HFFc6 (cell line): ENCODE data around the gene NUDCD2. TPM values are rescaled to one million over a fixed set of nuclear protein-coding genes. Genes with fewer than 3 reads are reported as not detected.

ENCODE experiments used
- DNase-seq: peaks from one replicate; pipeline ENCODE4 v3.0.0-alpha.2; 2018
- H3K27ac Mint-ChIP-seq: 2 replicates; pipeline ENCODE4 v1.8.0; 2020; ENCODE audit warnings: mild to moderate bottlenecking, mixed read lengths
- H3K27me3 Mint-ChIP-seq: 2 replicates; pipeline ENCODE4 v1.8.0; 2021; ENCODE audit warnings: mild to moderate bottlenecking, moderate library complexity, mixed read lengths; ENCODE audit not compliant: insufficient read depth
- H3K36me3 Mint-ChIP-seq: 2 replicates; pipeline ENCODE4 v1.8.0; 2021; ENCODE audit warnings: low read depth, mixed read lengths
- H3K4me1 Mint-ChIP-seq: 2 replicates; pipeline ENCODE4 v1.8.0; 2020; ENCODE audit warnings: low read depth, mixed read lengths
- H3K4me3 Mint-ChIP-seq: 2 replicates; pipeline ENCODE4 v1.8.0; 2020; ENCODE audit warnings: mild to moderate bottlenecking, moderate library complexity, mixed read lengths
- H3K9me3 Mint-ChIP-seq: 2 replicates; pipeline ENCODE4 v1.8.0; 2020; ENCODE audit warnings: mild to moderate bottlenecking, mixed read lengths
- total RNA-seq, 6 experiments: library from RNA; stranded (reverse); fragmentation: NEBNext Ultra II Directional; extraction: Animal tissue kit (Norgen Biotek cat#: 25700); gene quantifications; 2 replicates in 1 of 6; 3 replicates in 5 of 6; pipeline ENCODE4 v1.2.3, GENCODE V29; 2021
- TF ChIP-seq, protein P1 (sequence below): fragments of 200-600 bp; sonication (generic); IDR thresholded peaks from 2 replicates; pipeline ENCODE4 v1.5.0; 2021; ENCODE audit warnings: antibody characterized with exemption, mild to moderate bottlenecking

The NUDCD2 gene
- total RNA-seq, 6 experiments from 2014 or later: 15.9 to 22.4 (median 18.4) TPM

DNA sequence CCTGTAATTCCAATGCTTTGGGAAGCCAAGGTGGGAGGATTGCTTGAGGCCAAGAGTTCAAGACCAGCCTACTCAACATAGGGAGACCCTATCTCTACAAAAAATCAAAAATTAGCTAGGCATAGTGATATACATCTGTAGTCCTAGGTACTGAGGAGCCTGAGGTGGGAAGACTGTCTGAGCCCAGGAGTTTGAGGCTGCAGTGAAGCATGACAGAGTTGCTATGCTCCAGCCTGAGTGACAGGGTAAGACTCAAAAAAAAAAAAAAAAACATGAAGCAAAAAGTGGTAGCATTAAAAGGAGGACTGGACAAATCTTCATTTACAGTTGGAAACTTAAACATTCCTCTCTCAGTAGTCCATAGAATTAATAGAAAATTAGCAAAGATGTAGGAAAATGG, 12.7 kb downstream of the NUDCD2 start:
- no peaks in the 10 kb centered on the region for H3K9me3 Mint-ChIP-seq
- H3K27ac Mint-ChIP-seq: no peak overlapping the region
- TF ChIP-seq, protein P1, sequence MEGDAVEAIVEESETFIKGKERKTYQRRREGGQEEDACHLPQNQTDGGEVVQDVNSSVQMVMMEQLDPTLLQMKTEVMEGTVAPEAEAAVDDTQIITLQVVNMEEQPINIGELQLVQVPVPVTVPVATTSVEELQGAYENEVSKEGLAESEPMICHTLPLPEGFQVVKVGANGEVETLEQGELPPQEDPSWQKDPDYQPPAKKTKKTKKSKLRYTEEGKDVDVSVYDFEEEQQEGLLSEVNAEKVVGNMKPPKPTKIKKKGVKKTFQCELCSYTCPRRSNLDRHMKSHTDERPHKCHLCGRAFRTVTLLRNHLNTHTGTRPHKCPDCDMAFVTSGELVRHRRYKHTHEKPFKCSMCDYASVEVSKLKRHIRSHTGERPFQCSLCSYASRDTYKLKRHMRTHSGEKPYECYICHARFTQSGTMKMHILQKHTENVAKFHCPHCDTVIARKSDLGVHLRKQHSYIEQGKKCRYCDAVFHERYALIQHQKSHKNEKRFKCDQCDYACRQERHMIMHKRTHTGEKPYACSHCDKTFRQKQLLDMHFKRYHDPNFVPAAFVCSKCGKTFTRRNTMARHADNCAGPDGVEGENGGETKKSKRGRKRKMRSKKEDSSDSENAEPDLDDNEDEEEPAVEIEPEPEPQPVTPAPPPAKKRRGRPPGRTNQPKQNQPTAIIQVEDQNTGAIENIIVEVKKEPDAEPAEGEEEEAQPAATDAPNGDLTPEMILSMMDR: no peak
- H3K36me3 Mint-ChIP-seq: peaks cover 57% of the 10 kb centered on the region
- no peak for DNase-seq
- H3K4me3 Mint-ChIP-seq: no peak overlapping the region
- no peaks in the 10 kb centered on the region for H3K27me3 Mint-ChIP-seq
- H3K4me1 Mint-ChIP-seq: no peaks in the 10 kb centered on the region; the same call in 1 of the 2 replicates

DNA sequence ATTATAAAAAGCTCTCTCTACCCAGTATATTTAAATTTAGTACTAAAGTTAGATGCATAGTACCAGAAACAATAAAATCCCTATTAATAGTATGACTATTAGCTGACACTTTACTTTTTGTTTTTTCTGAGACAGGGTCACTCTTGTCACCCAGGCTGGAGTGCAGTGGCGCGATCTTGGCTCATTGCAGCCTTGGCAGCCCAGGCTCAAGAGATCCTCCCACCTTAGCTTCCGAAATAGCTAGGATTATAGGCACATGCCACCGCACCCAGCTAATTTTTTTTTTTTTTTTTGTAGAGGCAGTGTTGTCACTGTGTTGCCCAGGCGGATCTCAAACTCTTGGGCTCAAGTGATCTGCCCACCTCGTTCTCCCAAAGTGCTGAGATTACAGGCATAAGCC, 14.6 kb downstream of the NUDCD2 start:
- Mint-ChIP-seq H3K4me3 (no peak overlapping the region), H3K4me1 (peaks cover 10% of the 10 kb centered on the region), H3K27me3 (no peaks in the 10 kb centered on the region), H3K27ac (no peak overlapping the region), H3K36me3 (peaks cover 59% of the 10 kb centered on the region), H3K9me3 (no peaks in the 10 kb centered on the region)
- TF ChIP-seq, protein P1: no peak
- no peak for DNase-seq

DNA sequence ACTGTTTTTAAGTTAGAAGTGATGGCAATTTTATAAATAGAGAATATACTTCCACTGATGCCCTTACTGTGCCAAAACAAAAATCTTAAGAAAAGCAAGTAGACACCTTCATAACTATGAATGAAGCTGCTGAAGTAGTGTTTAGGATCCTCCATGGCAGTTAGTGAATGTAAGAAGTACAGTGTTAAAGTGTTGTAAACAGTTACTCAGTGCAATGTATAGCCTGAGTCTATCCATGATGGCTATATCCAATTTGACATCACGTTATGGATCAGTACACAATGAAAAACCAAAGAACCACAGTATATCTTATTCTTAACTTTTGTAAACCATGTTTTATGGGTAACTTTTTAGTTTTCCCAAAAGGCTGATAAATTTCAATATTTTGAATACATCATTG, 15.4 kb downstream of the NUDCD2 start:
- H3K9me3 Mint-ChIP-seq: no peaks in the 10 kb centered on the region

DNA sequence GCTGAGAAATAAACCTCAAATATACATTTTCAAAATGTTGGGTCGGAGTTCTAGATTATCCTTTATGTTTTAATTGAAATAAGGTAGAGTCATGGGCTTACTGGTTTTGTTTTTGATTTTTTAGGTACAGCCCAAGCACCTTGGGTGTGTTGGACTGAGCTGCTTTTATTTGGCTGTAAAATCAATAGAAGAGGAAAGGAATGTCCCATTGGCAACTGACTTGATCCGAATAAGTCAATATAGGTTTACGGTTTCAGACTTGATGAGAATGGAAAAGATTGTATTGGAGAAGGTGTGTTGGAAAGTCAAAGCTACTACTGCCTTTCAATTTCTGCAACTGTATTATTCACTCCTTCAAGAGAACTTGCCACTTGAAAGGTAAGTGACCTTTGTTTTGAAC, 18.9 kb downstream of the NUDCD2 start:
- no peak for DNase-seq
- H3K36me3 Mint-ChIP-seq: peaks cover 51% of the 10 kb centered on the region

More for the DNA sequence above, 15.4 kb downstream of the NUDCD2 start:
- H3K36me3 Mint-ChIP-seq: peaks cover 66% of the 10 kb centered on the region
- H3K27ac Mint-ChIP-seq: no peak overlapping the region
- no peak for DNase-seq
- H3K27me3 Mint-ChIP-seq: no peaks in the 10 kb centered on the region
- peaks cover 18% of the 10 kb centered on the region for H3K4me1 Mint-ChIP-seq
- TF ChIP-seq, protein P1: no peak
- H3K4me3 Mint-ChIP-seq: no peak overlapping the region

DNA sequence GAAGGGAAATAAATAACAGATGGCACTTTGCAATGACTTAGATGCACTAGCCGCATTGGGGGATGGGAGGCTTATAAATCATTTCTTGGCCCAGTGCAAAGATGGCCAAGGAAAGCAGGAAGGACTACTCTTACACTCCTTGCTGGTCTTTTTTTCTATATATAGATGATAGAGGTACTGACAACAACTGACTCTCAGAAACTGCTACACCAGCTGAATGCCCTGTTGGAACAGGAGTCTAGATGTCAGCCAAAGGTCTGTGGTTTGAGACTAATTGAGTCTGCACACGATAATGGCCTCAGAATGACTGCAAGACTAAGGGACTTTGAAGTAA, 20.8 kb downstream of the NUDCD2 start:
- H3K36me3 Mint-ChIP-seq: peaks cover 42% of the 10 kb centered on the region
- H3K4me1 Mint-ChIP-seq: peaks cover 43% of the 10 kb centered on the region
- TF ChIP-seq, protein P1: no peak
- H3K27ac Mint-ChIP-seq: no peak overlapping the region; the same call in 1 of the 2 replicates
- no peaks in the 10 kb centered on the region for H3K27me3 Mint-ChIP-seq
- peak overlapping the region; percentile 92 for H3K4me3 Mint-ChIP-seq
- no peaks in the 10 kb centered on the region for H3K9me3 Mint-ChIP-seq
- no peak for DNase-seq

More for the DNA sequence above, 18.9 kb downstream of the NUDCD2 start:
- Mint-ChIP-seq H3K27me3 (no peaks in the 10 kb centered on the region), H3K4me1 (peaks cover 37% of the 10 kb centered on the region), H3K4me3 (no peak overlapping the region), H3K9me3 (no peaks in the 10 kb centered on the region), H3K27ac (no peak overlapping the region)
- TF ChIP-seq, protein P1: no peak
